ENCODE results near the gene RAB8B. TPM values are rescaled to one million over a fixed set of nuclear protein-coding genes. Genes with fewer than 3 reads are reported as not detected.

Gene RAB8B
- total RNA-seq, 2 donors from 2014 or later: 19.7 to 21.9 TPM

- DNase-seq (no peak), ATAC-seq (no peak)
- intact Hi-C loops (cut with DNase I): no loop called here
Observed at GRCh38 chr15:63251701-63252100, 62.3 kb downstream of the RAB8B start.

GRCh38 chr15:63252292-63252691 is 62.9 kb downstream of the RAB8B start:
- DNase-seq: no peak
- intact Hi-C loops (cut with DNase I): no loop called here
- ATAC-seq: no peak

- intact Hi-C loops (cut with DNase I): no loop called here
- ATAC-seq: no peak
Observed at GRCh38 chr15:63254991-63255390, 65.6 kb downstream of the RAB8B start.

GRCh38 chr15:63255489-63255990 is 66.1 kb downstream of the RAB8B start:
- ATAC-seq: no peak
- intact Hi-C loops (cut with DNase I): no loop called here
- DNase-seq: no peak

More at GRCh38 chr15:63254991-63255390, 65.6 kb downstream of the RAB8B start:
- DNase-seq: no peak

- intact Hi-C loops (cut with DNase I): no loop called here
- ATAC-seq: peak in 1 of 2 donors; percentile 44
- no peak for DNase-seq
Observed at GRCh38 chr15:63256433-63257274, 67.2 kb downstream of the RAB8B start.

- ATAC-seq (no peak), DNase-seq (no peak)
- intact Hi-C loops (cut with DNase I): no loop called here
Observed at GRCh38 chr15:63258658-63259057, 69.3 kb downstream of the RAB8B start.

GRCh38 chr15:63260791-63261190 is 71.4 kb downstream of the RAB8B start:
- intact Hi-C loops (cut with DNase I): no loop called here
- ATAC-seq: no peak
- DNase-seq: no peak

- intact Hi-C loops (cut with DNase I): no loop called here
- ATAC-seq: no peak
- no peak for DNase-seq
Observed at GRCh38 chr15:63261311-63261710, 71.9 kb downstream of the RAB8B start.

GRCh38 chr15:63263519-63263918 is 74.1 kb downstream of the RAB8B start:
- DNase-seq: no peak
- intact Hi-C loops (cut with DNase I): no loop called here
- no peak for ATAC-seq

GRCh38 chr15:63264688-63265293 is 75.4 kb downstream of the RAB8B start:
- DNase-seq (no peak), ATAC-seq (no peak)
- intact Hi-C loops (cut with DNase I): no loop called here

- intact Hi-C loops (cut with DNase I): loop anchor here in 1 of 2 donors (10.0 kb wide), 1 partner anchor 80 kb away; no protein-coding TSS in a partner anchor
- ATAC-seq (no peak), DNase-seq (no peak)
Observed at GRCh38 chr15:63274427-63274826, 85.0 kb downstream of the RAB8B start.

GRCh38 chr15:63276342-63277037 is 87.1 kb downstream of the RAB8B start:
- peak; percentile 10 to 20 for ATAC-seq
- DNase-seq: no peak
- intact Hi-C loops (cut with DNase I): loop anchor here in 1 of 2 donors (5.0 to 10.0 kb wide), 2 partner anchors 82 to 119 kb away; partner anchors contain the start of gene RPS27L

GRCh38 chr15:63277038-63277892 is 87.9 kb downstream of the RAB8B start, which contains the start of gene APH1B:
Gene APH1B, plus strand, starts transcription at chr15:63277605. Its CDS starts 19 bp downstream, at chr15:63277624.
- intact Hi-C loops (cut with DNase I): loop anchor here in 1 of 2 donors (5.0 to 10.0 kb wide), 2 partner anchors 82 to 120 kb away; partner anchors contain the start of gene RPS27L
- ATAC-seq: peak; percentile 96 to 97

GRCh38 chr15:63277893-63278456 is 88.6 kb downstream of the RAB8B start:
- intact Hi-C loops (cut with DNase I): loop anchor here in 1 of 2 donors (5.0 to 10.0 kb wide), 2 partner anchors 83 to 121 kb away; partner anchors contain the start of gene RPS27L
- DNase-seq: no peak
- ATAC-seq: peak in 1 of 2 donors; percentile 2

More at GRCh38 chr15:63277038-63277892, 87.9 kb downstream of the RAB8B start, which contains the start of gene APH1B:
- peak; percentile 89 for DNase-seq

GRCh38 chr15:63283126-63283525 is 93.7 kb downstream of the RAB8B start:
- intact Hi-C loops (cut with DNase I): loop anchor here in 1 of 2 donors (10.0 kb wide), 1 partner anchor 312 kb away; the partner anchor contains the start of gene FBXL22
- peak in 1 of 2 donors; percentile 55 for ATAC-seq
- peak; percentile 53 for DNase-seq

- intact Hi-C loops (cut with DNase I): loop anchor here in 1 of 2 donors (10.0 kb wide), 1 partner anchor 310 kb away; the partner anchor contains the start of gene FBXL22
- DNase-seq: no peak
- no peak for ATAC-seq
Observed at GRCh38 chr15:63284335-63284734, 94.9 kb downstream of the RAB8B start.

GRCh38 chr15:63287109-63287508 is 97.7 kb downstream of the RAB8B start:
- no peak for DNase-seq
- ATAC-seq: no peak
- intact Hi-C loops (cut with DNase I): loop anchor here in 1 of 2 donors (10.0 kb wide), 1 partner anchor 308 kb away; the partner anchor contains the start of gene FBXL22
